Endothelial cell (in vitro differentiated cells): Measurements from ENCODE around the gene CRTC1. TPM values are rescaled to one million over a fixed set of nuclear protein-coding genes. Genes with fewer than 3 reads are reported as not detected.

Source experiments
- DNase-seq: peaks from one replicate; pipeline ENCODE4 v3.0.0; 2021; ENCODE audit warnings: low spot score
- H3K27ac Mint-ChIP-seq: one replicate; pipeline ENCODE4 v1.8.0; 2021; ENCODE audit warnings: mixed read lengths, inconsistent platforms; ENCODE audit not compliant: unreplicated experiment
- H3K27me3 Mint-ChIP-seq: one replicate; pipeline ENCODE4 v1.8.0; 2021; ENCODE audit warnings: mild to moderate bottlenecking, moderate library complexity, mixed read lengths, inconsistent platforms; ENCODE audit not compliant: unreplicated experiment
- H3K36me3 Mint-ChIP-seq: one replicate; pipeline ENCODE4 v1.8.0; 2021; ENCODE audit warnings: mild to moderate bottlenecking, low read depth, mixed read lengths, inconsistent platforms; ENCODE audit not compliant: unreplicated experiment
- H3K4me1 Mint-ChIP-seq: one replicate; pipeline ENCODE4 v1.8.0; 2021; ENCODE audit warnings: mild to moderate bottlenecking, mixed read lengths, inconsistent platforms; ENCODE audit not compliant: unreplicated experiment
- H3K4me3 Mint-ChIP-seq: one replicate; pipeline ENCODE4 v1.8.0; 2021; ENCODE audit warnings: mild to moderate bottlenecking, mixed read lengths, inconsistent platforms; ENCODE audit not compliant: unreplicated experiment
- H3K9me3 Mint-ChIP-seq: one replicate; pipeline ENCODE4 v1.8.0; 2021; ENCODE audit warnings: mixed read lengths, inconsistent platforms; ENCODE audit not compliant: unreplicated experiment
- CTCF ChIP-seq: fragments of 200-600 bp; sonication (generic); IDR thresholded peaks from one replicate; pipeline ENCODE4 v1.5.0; 2021; ENCODE audit warnings: antibody characterized with exemption; ENCODE audit not compliant: unreplicated experiment
- total RNA-seq: library from RNA; stranded (reverse); fragmentation: NEBNext Ultra II Directional; extraction: Animal tissue kit (Norgen Biotek cat#: 25700); gene quantifications from one replicate; pipeline ENCODE4 v1.2.1, GENCODE V29; 2021; ENCODE audit not compliant: unreplicated experiment

The CRTC1 gene
- total RNA-seq, 1 donor from 2014 or later: 17.5 TPM

GRCh38 chr19:18791315-18791678 lies 107.8 kb downstream of the CRTC1 start:
- Mint-ChIP-seq H3K36me3 (no peaks in the 10 kb centered on the region), H3K4me3 (no peak overlapping the region), H3K4me1 (peaks cover 6% of the 10 kb centered on the region), H3K9me3 (no peaks in the 10 kb centered on the region), H3K27ac (no peak overlapping the region), H3K27me3 (peaks cover 36% of the 10 kb centered on the region)
- TF ChIP-seq CTCF: no peak
- no peak for DNase-seq

GRCh38 chr19:18792661-18793060 lies 109.2 kb downstream of the CRTC1 start:
- Mint-ChIP-seq H3K9me3 (no peaks in the 10 kb centered on the region), H3K36me3 (no peaks in the 10 kb centered on the region), H3K27ac (no peak overlapping the region), H3K4me3 (peak overlapping the region; percentile 9), H3K27me3 (peaks cover 28% of the 10 kb centered on the region), H3K4me1 (peaks cover 6% of the 10 kb centered on the region)
- TF ChIP-seq CTCF: no peak
- no peak for DNase-seq

DNA sequence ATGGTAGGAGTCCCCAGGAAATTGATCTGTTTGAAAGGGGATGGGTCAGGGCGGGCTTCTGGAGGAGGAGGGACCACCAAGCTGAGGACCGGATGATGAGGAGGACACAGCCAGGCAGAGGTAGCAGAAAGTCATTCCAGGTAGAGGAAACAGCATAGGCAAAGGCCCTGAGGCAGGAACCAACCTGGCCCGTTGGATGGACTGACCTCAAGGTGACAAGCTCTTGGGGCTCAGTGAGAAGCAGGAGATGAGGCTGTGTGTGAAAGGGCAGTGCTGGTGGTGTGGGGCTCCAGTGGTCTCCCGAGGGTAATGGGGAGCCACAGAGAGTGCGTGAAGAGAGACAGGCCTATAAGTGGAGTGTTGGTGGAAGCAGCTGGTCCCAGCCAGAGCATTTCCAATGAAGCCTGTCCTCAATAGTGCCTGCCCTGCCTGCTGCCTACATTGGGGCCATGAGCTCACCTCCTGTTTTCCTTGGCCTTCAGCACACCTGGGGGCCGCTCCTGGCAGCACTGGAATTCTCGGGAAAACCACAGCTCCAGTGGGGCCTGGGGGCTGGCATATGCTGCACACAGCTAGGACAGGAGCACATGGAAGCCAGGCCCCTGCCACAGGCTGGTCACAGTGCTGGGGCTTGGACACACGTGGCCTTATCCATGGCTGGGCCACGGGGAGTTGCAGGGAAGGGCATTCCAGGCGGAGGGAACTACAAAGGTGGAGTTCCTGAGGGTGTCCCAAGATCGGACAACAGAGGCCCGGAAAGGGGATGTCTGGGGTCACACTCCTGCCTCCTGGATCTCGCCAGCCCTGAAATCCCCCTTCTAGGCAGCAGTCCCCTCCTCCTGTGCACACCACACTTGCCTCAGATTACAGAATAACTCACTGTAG lies 109.9 kb downstream of the CRTC1 start:
- no peak overlapping the region for H3K4me3 Mint-ChIP-seq
- DNase-seq: no peak
- H3K9me3 Mint-ChIP-seq: no peaks in the 10 kb centered on the region
- no peak for TF ChIP-seq CTCF
- no peaks in the 10 kb centered on the region for H3K36me3 Mint-ChIP-seq
- no peak overlapping the region for H3K27ac Mint-ChIP-seq
- H3K27me3 Mint-ChIP-seq: peaks cover 23% of the 10 kb centered on the region
- peaks cover 6% of the 10 kb centered on the region for H3K4me1 Mint-ChIP-seq

GRCh38 chr19:18794029-18794313 lies 110.5 kb downstream of the CRTC1 start:
- Mint-ChIP-seq H3K4me1 (peaks cover 6% of the 10 kb centered on the region), H3K27ac (no peak overlapping the region), H3K27me3 (peaks cover 24% of the 10 kb centered on the region), H3K36me3 (no peaks in the 10 kb centered on the region), H3K9me3 (no peaks in the 10 kb centered on the region), H3K4me3 (no peak overlapping the region)
- DNase-seq: no peak
- TF ChIP-seq CTCF: no peak

- TF ChIP-seq CTCF: no peak
- peaks cover 4% of the 10 kb centered on the region for H3K4me1 Mint-ChIP-seq
- no peak overlapping the region for H3K27ac Mint-ChIP-seq
- no peaks in the 10 kb centered on the region for H3K36me3 Mint-ChIP-seq
- peaks cover 20% of the 10 kb centered on the region for H3K27me3 Mint-ChIP-seq
- DNase-seq: no peak
- no peaks in the 10 kb centered on the region for H3K9me3 Mint-ChIP-seq
- no peak overlapping the region for H3K4me3 Mint-ChIP-seq
Observed at GRCh38 chr19:18794692-18795091, 111.2 kb downstream of the CRTC1 start.
